GM21529 (cell line): Measurements from ENCODE around the gene FAM168B.

Source experiments
- ATAC-seq: cut with Tn5 transposase; IDR thresholded peaks from one replicate; pipeline ENCODE4 v1.9.1; 2021; ENCODE audit not compliant: unreplicated experiment

The FAM168B gene

DNA sequence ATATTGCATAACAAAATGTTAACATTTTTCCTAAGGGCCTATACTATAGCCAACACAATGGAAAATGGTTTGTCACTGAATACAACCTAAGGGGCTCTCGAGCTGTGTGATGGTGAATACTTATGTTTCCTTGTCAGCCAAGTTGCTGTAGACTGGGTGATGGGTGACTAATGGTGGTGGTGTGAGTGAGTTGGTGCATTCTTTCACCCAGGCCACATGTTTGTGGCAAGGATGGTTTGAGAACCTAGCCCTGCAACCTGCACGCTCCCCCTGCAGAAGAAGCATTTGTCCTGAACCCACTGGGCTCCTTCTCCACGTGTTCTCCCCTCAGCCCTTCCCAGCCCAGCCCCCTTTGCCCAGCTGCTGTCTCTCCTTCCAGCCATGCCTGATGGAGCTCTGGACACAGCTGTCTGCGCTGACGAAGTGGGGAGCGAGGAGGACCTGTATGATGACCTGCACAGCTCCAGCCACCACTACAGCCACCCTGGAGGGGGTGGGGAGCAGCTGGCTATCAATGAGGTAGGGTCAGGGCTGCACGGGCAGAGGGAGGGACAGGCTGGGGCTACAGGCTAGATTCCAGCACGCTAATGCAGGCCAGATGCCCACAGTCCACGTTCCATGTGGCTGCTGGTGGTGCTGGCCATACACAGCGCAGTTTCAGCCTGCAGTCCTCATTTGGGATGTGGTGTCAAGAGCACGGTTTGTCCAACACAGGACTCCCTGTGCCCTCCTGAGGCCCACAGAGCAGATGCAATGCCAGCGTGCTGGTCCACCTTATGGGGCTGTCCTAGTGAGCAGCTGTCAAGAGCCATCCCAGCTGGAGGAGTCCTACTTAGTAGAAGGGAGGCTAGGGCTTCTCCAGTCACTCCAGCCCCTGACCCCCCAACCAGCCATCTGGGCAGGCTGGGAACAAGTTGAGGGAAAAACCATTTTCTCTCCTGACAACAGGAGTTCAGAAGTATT, 65.4 kb downstream of the FAM168B start:
- ATAC-seq, result no peak

DNA sequence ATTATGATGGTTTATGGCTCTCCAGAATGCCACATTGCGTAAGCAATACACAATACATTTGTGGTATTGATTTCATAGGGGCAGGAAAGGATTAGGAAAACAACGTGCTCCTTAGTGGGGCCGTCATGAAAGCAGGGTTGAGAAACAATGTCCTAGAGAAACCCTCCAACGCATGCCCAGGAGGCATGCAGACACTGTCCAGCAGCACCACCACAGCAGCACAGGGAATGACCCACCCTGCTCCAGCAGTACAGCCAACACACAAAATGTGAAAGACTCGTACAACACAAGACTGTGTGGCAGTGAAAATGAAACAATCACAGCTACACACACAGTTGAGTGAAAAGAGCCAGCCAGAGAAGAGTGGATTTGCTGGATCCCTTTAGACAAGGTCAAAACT, 66.3 kb downstream of the FAM168B start:
- no peak for ATAC-seq

DNA sequence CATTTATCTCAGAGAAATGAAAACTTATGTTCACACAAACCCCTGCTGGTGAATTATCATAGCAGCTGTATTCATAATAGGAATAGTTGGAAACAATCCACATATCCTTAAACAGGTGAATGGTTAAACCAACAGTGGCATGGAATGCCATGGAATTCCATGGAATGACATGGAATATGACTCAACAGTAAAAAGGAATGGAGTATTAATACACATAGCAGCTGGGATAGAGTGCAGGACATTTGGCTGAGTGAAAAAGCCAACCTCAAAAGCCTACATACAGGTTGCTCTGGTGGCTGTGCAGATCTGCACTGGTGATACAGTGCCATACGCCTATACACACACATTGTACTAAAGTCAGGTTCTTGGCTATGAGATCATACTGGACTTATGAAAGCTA, 69.5 kb downstream of the FAM168B start:
- ATAC-seq, result no peak

DNA sequence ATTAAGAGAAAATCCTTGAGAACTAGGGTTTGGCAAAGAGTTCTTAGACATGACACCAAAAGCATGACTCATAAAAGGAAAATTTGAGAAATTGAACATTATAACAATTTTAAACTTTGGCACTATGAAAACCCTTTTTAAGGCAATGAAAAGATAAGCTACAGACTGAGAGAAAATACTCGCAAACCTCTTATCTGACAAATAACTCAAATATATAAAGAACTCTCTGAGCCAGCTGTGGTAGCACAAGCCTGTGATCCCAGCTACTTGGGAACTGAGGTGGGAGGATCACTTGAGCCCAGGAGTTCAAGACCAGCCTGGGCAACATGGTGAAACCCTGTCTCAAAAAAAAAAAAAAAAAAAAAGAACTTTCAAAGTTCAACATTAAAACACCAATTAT, 70.5 kb downstream of the FAM168B start:
- no peak for ATAC-seq

DNA sequence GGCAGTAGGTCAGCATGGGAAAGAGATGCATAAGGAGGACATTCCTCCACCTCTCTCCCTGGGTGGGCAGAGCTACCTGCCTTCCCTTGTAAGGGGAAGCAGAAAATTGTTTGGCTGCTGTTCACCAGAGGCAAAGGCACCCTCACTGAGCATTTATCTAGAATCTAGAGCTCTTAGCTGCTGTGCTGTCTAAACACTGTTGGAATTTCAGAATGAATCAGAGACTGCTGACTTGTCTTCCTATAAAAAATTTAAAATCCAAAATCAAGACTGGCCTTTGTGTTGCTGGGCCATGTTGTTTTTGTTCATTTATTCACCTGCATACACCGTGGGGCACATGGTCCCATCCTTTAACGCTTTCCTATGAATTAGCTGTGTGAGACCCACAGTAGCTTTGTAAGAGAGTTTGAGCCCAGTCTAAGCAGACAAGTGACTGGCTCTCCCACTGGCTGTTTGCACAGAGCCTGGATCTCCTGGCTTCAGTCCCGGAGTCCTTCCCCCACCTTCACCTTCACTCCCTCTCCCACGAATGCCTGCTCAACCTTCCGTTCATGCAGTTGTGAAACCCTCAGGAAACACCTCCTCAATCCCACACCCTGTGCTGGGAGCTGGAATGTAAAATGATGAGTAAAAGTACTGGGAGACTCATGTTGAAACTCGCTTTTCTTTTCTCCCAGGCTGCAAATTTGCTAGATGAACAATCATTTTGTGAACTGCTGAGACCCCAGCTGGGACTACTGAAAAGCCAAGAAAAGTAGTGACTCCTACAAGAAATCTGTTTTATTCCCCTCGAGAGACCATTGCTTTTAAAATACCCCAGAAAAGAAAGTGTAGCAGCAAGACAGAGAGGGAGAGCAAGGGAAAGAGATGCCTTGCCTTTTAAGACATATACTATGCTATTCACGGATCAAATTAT, 76.2 kb downstream of the FAM168B start:
- ATAC-seq, result no peak

DNA sequence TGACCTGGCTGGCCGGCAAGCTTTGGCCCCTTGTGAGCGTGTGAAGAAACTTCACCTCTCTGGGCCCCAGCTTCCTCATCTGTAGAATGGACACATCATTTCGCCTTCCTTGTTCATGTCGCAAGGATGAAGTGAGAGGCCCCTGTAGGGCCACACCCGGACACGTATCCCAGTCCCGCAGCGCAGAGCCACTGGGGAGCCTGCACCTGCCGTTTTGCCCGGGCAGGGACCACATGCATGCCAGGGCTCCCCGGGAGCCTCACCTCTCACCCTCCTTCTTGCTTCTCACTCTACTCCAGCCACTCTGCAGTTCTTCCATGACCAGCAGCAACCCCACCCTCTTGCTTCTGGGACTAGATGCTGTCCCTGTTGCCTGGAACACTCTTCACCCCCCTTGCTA, 77.5 kb downstream of the FAM168B start:
- no peak for ATAC-seq

DNA sequence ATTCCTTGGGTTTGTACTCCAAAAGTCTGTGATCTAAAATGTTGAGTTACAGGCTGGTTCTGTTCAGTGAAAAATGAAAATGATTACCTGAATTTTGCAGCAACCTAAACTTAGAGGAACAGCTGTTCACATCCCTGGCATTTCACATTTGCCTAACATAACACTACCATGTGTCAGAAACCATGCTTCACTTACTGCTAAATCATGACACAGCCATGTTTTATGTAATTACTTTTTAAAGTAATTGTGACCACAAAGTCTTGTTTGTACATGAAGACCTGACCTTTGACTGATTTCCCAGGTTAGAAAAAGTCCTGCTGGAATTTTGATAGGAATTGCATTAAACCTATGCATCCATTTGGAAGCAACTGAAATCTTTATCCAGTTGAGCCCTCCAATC, 79.1 kb downstream of the FAM168B start:
- no peak for ATAC-seq

DNA sequence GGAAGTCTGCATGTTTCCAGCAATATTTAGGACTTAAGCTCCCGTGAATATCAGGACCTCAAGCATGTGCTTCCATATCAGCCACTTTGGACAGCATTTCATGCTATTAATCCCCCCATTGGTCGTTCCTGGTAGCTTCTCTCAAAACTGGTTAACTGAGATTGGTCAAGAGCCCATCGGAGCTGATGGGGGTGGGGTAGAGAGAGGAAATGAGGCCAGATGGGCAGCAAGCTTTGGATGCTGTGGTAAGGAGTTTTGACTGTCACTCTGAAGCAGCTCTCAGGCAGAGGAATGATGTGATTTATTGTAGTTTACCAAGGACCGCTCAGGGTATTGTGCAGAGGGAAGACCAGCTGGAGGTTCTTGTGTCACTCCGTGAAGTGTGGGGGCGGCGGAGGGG, 81.8 kb downstream of the FAM168B start:
- ATAC-seq, result no peak

DNA sequence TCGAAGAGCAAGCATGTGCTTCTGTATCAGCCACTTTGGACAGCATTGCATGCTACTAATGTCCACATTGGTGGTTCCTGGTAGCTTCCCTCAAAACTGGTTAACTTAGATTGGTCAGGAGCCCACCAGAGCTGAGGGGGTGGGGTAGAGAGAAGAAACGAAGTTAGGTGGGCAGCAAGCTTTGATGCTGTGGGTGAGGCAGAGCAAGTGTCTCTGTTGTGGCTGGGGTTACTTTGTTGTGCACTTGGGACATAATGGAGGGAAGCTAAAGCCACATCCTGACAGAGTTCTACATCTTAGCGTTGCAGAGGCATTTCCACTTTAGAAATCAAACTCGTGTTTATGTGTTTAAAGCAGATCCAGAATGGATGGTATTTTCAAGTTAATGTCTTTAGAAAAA, 82.7 kb downstream of the FAM168B start:
- ATAC-seq, result no peak

DNA sequence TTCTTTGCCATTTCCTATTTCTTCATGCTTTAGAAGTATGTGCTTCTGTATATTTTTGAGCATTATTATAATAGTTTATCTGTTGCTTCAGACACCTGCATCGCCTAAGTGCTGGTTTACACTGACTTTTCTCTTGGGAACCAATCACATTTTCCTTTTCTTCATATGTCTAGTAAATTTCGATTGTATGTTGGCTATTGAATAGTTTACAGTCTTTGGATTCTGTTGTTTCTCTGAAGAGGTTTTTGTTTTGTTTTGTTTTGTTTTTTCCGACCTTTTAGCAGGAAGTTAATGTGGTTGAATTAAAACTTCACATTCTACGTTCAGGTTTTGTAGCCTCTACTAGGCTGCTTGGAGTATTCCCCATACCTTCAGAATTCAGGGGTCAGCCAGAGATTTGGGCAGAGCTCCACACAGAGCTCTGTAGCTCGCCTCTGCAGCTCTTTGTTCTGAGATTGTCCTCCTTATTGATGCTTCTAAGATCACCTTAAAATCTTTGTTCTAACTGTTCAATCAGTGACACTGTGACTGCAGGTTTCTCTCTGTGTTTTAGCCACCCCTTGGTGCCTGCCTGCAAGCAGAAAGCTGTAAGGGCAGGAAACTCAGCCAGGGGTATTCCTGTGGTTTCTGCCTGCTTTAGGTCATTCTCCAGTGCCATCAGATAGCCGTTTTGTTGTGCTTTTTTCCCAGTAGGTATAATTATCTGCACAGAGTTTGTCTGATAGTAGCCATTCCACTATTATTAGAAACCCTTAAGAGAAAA, 83.4 kb downstream of the FAM168B start:
- ATAC-seq, result no peak

DNA sequence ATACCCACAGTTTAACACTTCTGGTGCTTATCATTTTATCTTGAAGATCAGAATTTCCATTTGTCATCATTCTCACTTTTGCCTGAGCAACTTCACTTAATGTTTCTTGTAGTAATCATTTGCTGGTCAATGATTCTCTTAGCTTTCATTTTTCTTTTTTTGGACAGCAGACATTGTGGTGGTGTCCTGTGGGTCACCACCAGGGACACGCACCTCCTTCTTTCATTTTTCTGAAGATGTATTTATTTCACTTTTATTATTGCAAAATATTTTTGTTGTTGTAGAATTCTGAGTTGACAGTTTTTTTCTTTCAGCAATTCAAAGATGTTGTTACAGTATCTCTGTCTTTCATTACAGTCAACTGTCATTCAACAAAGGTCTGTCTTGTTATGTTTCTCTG, 84.3 kb downstream of the FAM168B start:
- ATAC-seq, result no peak

DNA sequence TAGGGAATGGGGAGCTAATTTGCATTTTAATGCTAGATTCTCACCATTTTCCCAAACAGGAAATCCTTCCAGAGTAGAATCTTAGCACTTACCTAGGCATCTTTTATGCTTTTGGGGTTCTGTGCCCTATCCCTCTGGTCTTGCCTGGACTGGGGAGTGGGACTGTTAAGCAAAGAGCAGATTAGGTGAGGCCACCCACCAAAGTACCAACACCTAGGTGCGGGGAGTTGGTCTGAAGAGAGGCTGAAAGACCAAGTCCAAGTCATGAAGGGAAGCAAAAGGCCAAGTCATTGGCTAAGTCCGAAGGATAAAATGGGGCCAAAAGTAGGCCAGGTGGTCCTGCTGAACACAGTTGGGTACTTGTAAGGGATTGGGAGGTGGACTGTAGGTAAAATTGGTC, 86.7 kb downstream of the FAM168B start:
- ATAC-seq, result no peak

DNA sequence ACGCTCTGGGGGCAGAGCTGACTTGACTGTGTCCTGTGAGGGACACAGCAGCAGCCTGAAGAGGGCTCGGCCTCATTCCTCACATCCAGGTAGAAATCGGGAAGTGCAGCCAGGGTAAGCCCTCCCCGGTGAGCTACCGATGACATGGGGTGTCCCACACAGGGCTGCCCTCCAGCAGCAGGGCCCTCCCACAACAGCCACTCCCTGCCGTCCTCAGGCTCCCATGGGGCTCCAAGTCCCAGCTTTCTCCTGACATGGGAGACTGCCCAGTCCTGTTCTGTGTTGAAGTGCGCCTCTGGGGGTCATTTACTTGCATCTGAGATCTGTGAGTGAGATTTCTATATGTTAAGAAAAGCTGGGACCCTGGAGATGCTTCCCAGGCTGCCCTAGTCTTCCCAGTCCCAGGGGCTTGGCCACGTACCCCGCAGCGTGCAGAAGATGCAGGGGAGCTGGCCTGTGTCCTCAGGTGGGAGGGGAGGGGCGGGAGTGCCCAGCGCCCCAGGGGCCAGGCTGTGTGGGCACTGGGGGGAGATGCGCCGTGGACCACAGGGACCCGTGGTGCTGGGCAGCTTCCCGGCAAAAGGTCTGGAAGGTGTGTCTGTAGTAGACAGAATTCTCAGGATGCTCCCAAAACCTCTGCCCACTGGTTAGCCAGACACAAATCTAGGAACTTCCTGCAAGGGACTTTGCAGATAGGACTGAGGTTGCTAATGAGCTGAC, 87.9 kb downstream of the FAM168B start:
- ATAC-seq, result no peak

DNA sequence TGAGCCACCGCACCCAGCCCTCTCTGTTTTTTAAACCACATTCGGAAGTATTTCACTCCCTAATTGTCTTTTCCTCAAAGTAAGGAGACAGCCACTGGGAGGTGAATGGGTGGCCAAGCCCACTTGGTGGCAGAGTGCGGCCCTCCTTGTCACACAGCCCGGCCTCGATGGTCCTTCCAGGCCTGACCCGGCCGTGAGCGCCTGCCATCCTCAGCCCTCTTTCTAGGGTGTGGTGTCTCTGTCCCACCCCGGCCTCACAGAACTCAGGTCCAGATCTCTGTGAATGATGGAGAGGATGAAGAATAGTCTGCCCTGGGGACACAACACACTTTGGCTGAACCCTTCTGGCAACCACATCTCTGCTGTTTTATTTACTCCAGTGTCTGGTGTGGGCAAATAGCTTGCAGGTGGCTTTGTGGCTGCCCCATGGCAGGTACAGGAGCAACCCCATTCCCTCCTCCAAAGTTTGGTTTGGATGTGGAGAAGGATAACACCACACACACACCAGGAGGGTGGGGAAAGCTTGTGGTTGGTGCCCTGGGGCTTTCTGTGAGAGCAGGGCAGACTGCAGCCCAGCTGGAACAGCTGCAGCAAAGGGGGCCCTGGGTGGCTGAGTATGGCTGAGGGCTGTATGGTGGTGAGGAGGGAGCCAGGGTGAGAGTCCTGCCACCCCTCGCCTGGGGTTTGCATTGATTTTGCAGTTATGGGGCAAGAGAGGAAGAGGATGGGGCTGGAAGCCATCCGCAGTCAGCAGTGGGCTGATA, 88.6 kb downstream of the FAM168B start:
- no peak for ATAC-seq

DNA sequence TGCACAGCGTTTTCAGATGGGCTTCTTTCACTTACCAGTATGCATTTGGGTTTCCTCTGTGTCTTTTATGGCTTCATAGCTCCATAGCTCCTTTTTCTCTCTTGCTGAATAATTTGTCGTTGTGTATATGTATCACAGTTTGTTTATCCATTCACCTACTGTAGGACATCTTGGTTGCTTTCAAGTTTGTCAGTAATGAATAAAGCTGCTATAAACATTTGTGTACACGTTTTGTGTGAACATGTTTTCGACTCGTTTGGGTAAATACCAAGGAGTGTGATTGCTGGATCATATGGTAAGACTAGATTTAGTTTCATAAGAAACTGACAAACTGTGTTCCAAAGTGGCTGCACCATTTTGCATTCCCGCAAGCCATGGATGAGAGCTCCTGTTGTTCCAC, 94.7 kb downstream of the FAM168B start:
- no peak for ATAC-seq
